GM19328 (cell line): ENCODE data around the gene TMPRSS2.
"Not testable (repeated sequence)": the region's sequence is repeated elsewhere in the genome, so short reads cannot be mapped to it uniquely, and the experiment has no call there.

ENCODE experiments used
- ATAC-seq: cut with Tn5 transposase; IDR thresholded peaks from one replicate; pipeline ENCODE4 v1.9.1; 2021; ENCODE audit warnings: mild to moderate bottlenecking, moderate library complexity; ENCODE audit not compliant: unreplicated experiment

The TMPRSS2 gene

DNA sequence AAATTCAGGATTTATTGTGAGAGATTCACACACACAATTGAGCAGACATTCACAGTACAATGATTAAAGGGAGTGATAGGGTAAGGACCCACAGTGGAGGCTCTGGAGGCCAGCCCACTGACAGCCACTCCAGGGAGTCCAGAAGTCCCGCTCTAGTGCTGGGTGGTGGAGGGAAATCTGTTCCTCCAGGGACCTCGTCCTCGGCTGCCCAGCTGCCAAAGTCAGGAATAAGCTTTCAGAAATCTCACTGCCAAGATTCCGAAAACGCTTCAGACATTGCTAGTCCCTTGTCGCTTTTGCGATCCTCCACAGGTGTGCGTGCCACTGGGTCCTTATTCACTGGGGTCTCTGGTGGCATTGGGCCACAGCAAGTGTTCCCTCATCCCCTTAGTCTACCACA is 79.6 kb downstream of the TMPRSS2 start:
- ATAC-seq = no peak

- no peak for ATAC-seq
Measured at GRCh38 chr21:41427556-41427955, 80.4 kb downstream of the TMPRSS2 start.

DNA sequence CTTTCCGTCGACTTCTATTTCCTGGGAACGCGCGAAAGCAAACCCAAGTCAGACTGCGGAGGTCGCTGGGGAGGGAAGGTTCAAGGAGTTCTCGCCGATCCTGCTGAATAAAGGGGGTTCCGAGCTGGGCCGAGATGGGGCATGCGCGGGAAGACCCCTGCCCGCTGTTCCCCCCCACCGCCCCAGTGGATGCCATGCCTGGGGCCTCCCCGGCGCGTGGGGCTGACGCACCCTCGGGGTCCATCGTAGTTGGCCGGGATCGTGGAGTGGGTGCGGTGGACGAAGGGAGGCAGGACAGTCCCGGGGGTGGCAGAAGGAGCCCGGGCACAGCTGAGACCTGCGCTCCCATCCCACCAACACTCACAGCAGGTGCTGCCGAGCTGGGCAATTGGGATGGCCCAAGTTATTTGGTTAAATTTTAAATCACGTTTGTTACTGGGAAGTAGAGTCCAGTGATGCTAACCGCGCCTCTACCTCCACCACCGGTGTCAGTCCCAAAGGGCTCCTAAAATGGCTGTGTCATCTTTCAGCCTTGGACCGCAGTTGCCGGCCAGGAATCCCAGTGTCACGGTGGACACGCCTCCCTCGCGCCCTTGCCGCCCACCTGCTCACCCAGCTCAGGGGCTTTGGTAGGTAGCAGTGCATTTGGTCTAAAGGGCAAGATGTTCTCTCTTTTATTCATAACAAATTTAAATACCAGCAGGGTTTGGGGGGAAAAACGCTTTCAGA is 81.1 kb downstream of the TMPRSS2 start:
- ATAC-seq = no peak

DNA sequence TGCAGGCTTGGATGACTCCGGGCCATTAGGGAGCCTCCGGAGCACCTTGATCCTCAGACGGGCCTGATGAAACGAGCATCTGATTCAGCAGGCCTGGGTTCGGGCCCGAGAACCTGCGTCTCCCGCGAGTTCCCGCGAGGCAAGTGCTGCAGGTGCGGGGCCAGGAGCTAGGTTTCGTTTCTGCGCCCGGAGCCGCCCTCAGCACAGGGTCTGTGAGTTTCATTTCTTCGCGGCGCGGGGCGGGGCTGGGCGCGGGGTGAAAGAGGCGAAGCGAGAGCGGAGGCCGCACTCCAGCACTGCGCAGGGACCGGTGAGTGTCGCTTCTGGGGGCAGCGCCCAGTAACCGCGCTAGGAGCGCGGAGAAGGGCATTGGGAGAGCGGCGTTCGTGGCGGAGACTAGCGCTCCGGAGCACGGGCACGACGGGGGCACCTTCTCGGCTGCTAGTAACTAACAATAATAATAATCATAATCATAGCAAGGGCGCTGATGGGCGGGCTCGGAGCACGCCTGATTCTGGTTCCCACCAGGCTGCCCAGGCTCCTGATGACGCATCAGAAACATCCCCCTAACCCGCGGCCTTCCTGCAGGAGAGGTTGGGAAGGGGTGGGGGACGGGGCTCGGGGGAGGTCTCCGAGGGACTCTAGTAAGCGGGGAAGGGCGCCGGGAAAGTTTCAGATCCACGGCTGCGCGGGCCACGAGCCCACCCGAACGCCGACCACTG is 81.8 kb downstream of the TMPRSS2 start, which contains the start of gene MX1:
Gene MX1, plus strand, starts transcription at position 286 of the 722 bp plus-strand sequence. CDS start 5,832 bp downstream, outside the sequence.
- ATAC-seq = peak; percentile 80

DNA sequence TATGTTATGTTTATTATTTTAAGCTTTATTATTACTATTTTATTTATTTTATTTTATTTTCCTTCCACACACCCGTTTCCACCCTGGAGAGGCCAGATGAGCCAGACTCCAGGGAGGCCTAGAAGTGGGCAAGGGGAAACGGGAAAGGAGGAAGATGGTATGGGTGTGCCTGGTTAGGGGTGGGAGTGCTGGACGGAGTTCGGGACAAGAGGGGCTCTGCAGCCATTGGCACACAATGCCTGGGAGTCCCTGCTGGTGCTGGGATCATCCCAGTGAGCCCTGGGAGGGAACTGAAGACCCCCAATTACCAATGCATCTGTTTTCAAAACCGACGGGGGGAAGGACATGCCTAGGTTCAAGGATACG is 82.4 kb downstream of the TMPRSS2 start:
- no peak for ATAC-seq

- not testable (repeated sequence) for ATAC-seq
Measured at GRCh38 chr21:41423305-41423636, 84.7 kb downstream of the TMPRSS2 start.

DNA sequence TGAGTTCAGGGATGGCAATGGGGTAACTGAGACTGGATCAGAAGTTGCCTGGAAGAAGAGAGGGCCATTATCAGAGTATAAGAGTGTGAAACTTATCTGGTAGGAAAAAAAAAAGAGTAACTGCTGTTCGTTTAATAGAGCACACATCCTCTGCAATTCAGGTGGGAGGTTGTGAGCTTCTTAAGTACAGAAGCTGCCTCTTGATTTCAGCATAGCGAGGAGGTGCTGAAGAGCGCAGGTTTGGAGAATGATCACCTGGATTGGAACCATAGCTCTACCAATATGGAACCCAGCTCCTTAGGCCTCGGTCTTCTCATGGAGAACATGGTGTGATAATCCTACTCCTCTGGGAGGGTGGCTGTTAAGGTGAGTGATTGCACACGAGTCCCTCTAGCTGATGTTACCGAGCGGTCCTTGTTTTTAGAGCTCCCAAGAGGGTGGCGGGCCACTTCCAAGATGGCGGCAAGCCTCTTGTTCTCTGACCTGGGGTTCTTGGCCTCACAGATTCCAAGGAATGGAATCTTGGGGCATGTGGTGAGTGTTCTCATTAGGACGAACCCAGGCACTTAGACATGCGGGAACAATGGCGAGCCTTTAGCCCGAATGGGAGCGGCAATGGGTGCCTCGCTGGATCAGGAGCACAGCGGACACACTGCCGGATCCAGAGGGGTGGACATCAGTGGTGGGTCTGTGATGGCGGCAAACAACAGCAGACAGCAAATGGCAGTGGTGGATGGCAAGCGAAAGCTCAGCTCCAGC is 85.2 kb downstream of the TMPRSS2 start:
- ATAC-seq = no peak

GRCh38 chr21:41420998-41421397 is 87.0 kb downstream of the TMPRSS2 start:
- not testable (repeated sequence) for ATAC-seq

- ATAC-seq = no peak
Measured at GRCh38 chr21:41419921-41420862, 87.8 kb downstream of the TMPRSS2 start.

DNA sequence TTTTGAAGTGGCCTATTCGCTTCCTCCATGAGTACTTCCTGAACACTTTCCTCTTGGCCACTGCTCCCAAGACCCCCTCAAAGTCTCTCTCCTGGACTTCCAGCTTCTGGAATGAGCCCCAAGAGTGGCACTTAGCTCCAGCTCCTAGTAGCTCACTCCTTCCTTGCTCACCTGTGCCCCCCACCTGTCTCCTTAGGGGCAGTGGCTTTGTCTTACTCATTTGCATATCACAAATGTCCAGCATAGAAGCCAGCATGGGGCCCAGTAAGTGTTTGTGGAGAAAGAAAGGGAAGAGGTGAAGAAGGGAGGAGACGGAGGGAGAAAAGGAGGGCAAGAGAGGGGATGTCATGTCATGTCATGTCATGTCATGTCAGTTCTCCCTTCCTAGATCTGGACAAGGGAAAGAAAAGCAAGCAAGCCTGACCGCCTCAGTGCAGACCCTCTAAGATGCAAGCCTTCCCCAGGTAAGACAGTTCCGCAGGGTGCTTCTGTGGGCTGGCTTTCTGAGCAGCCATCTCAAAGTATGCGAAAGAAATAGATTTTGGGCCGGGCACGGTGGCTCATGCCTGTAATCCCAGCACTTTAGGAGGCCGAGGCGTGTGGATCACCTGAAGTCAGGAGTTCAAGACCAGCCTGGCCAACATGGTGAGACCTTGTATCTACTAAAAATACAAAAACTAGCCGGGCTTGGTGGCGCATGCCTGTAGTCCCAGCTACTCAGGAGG is 88.8 kb downstream of the TMPRSS2 start:
- ATAC-seq = no peak

DNA sequence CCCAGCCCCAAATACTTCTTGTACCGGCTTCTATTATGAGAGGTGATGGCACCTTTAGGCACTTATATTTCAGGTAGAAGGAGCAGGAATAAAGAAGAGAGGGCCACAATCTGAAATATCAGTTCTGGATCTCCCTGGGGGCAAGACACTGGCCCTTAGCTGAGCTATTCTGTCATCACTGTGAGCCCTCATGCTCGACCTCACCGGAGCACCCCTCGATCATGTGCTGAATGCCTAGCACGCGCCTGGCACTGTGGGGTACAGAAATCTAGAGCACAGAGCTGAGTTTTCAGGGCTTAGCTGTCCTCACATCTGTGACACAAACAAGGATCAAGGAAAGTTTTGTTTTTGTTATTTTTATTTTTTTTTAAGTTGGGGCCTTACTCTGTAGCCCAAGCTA is 89.6 kb downstream of the TMPRSS2 start:
- no peak for ATAC-seq

- ATAC-seq = not testable (repeated sequence)
Measured at GRCh38 chr21:41417505-41417904, 90.5 kb downstream of the TMPRSS2 start.
